ENCODE results near the gene B3GALT4.

B3GALT4 gene

GRCh38 chr6:33276864-33277662 is at the start of gene B3GALT4:
TSS of gene B3GALT4 (plus strand) at chr6:33277123. CDS start at chr6:33277420, 297 bp downstream.
- Histone ChIP-seq H3K36me3 (ENCODE audit: control insufficient read depth, insufficient read depth, low read length) (peaks cover 24% of the 10 kb centered on the region), H3K9me3 (ENCODE audit: control insufficient read depth, insufficient read depth, low read length) (no peaks in the 10 kb centered on the region), H3K4me3 (ENCODE audit: low read length) (peak within 1 kb of the TSS; percentile 41; the same call in 1 of the 2 replicates), H3K27ac (ENCODE audit: low read length) (no peak within 1 kb of the TSS), H3K4me1 (ENCODE audit: control insufficient read depth, insufficient read depth, low read length) (peaks cover 1% of the 10 kb centered on the region; the same call in 1 of the 2 replicates), H3K27me3 (ENCODE audit: control insufficient read depth, insufficient read depth, low read length) (no peaks in the 10 kb centered on the region)
- no peak for DNase-seq (ENCODE audit: low read depth, low spot score)
- WGBS (ENCODE audit: insufficient coverage, insufficient read length), result no CpG with 5 or more reads among the region's 80 CpGs

- H3K9me3 ChIP-seq (ENCODE audit: control insufficient read depth, insufficient read depth, low read length), result no peaks in the 10 kb centered on the region
- H3K4me3 ChIP-seq (ENCODE audit: low read length), result no peak overlapping the region
- no peak overlapping the region for H3K27ac ChIP-seq (ENCODE audit: low read length)
- no peak for DNase-seq (ENCODE audit: low read depth, low spot score)
- peaks cover 3% of the 10 kb centered on the region for H3K4me1 ChIP-seq (ENCODE audit: control insufficient read depth, insufficient read depth, low read length)
- no peaks in the 10 kb centered on the region; the same call in 1 of the 2 replicates for H3K27me3 ChIP-seq (ENCODE audit: control insufficient read depth, insufficient read depth, low read length)
- H3K36me3 ChIP-seq (ENCODE audit: control insufficient read depth, insufficient read depth, low read length), result no peaks in the 10 kb centered on the region
- WGBS (ENCODE audit: insufficient coverage, insufficient read length), result no CpG with 5 or more reads among the region's 6 CpGs
Observed at GRCh38 chr6:33235221-33235634, 41.7 kb upstream of the B3GALT4 start.

- H3K36me3 ChIP-seq (ENCODE audit: control insufficient read depth, insufficient read depth, low read length), result no peaks in the 10 kb centered on the region
- no peak for DNase-seq (ENCODE audit: low read depth, low spot score)
- no peaks in the 10 kb centered on the region; the same call in 1 of the 2 replicates for H3K27me3 ChIP-seq (ENCODE audit: control insufficient read depth, insufficient read depth, low read length)
- H3K27ac ChIP-seq (ENCODE audit: low read length), result no peak overlapping the region
- H3K4me1 ChIP-seq (ENCODE audit: control insufficient read depth, insufficient read depth, low read length), result peaks cover 3% of the 10 kb centered on the region
- H3K4me3 ChIP-seq (ENCODE audit: low read length), result no peak overlapping the region
- no peaks in the 10 kb centered on the region for H3K9me3 ChIP-seq (ENCODE audit: control insufficient read depth, insufficient read depth, low read length)
Observed at GRCh38 chr6:33236328-33236727, 40.6 kb upstream of the B3GALT4 start.

- Histone ChIP-seq H3K36me3 (ENCODE audit: control insufficient read depth, insufficient read depth, low read length) (no peaks in the 10 kb centered on the region), H3K4me1 (ENCODE audit: control insufficient read depth, insufficient read depth, low read length) (peaks cover 3% of the 10 kb centered on the region), H3K27ac (ENCODE audit: low read length) (no peak overlapping the region), H3K4me3 (ENCODE audit: low read length) (no peak overlapping the region), H3K27me3 (ENCODE audit: control insufficient read depth, insufficient read depth, low read length) (no peaks in the 10 kb centered on the region; the same call in 1 of the 2 replicates), H3K9me3 (ENCODE audit: control insufficient read depth, insufficient read depth, low read length) (no peaks in the 10 kb centered on the region)
- no CpG with 5 or more reads among the region's 6 CpGs for WGBS (ENCODE audit: insufficient coverage, insufficient read length)
- no peak for DNase-seq (ENCODE audit: low read depth, low spot score)
Observed at GRCh38 chr6:33236852-33237251, 40.1 kb upstream of the B3GALT4 start.

GRCh38 chr6:33237741-33238140 is 39.2 kb upstream of the B3GALT4 start:
- Histone ChIP-seq H3K4me1 (ENCODE audit: control insufficient read depth, insufficient read depth, low read length) (peaks cover 3% of the 10 kb centered on the region), H3K27ac (ENCODE audit: low read length) (no peak overlapping the region), H3K4me3 (ENCODE audit: low read length) (no peak overlapping the region), H3K27me3 (ENCODE audit: control insufficient read depth, insufficient read depth, low read length) (no peaks in the 10 kb centered on the region; the same call in 1 of the 2 replicates), H3K36me3 (ENCODE audit: control insufficient read depth, insufficient read depth, low read length) (no peaks in the 10 kb centered on the region), H3K9me3 (ENCODE audit: control insufficient read depth, insufficient read depth, low read length) (no peaks in the 10 kb centered on the region)
- no peak for DNase-seq (ENCODE audit: low read depth, low spot score)
- no CpG with 5 or more reads among the region's 2 CpGs for WGBS (ENCODE audit: insufficient coverage, insufficient read length)

- DNase-seq (ENCODE audit: low read depth, low spot score), result no peak
- Histone ChIP-seq H3K4me1 (ENCODE audit: control insufficient read depth, insufficient read depth, low read length) (no peaks in the 10 kb centered on the region), H3K4me3 (ENCODE audit: low read length) (no peak overlapping the region), H3K27me3 (ENCODE audit: control insufficient read depth, insufficient read depth, low read length) (no peaks in the 10 kb centered on the region; the same call in 1 of the 2 replicates), H3K27ac (ENCODE audit: low read length) (no peak overlapping the region), H3K36me3 (ENCODE audit: control insufficient read depth, insufficient read depth, low read length) (no peaks in the 10 kb centered on the region), H3K9me3 (ENCODE audit: control insufficient read depth, insufficient read depth, low read length) (no peaks in the 10 kb centered on the region)
- no CpG with 5 or more reads among the region's 3 CpGs for WGBS (ENCODE audit: insufficient coverage, insufficient read length)
Observed at GRCh38 chr6:33241968-33242367, 35.0 kb upstream of the B3GALT4 start.

- DNase-seq (ENCODE audit: low read depth, low spot score), result no peak
- no peak overlapping the region for H3K27ac ChIP-seq (ENCODE audit: low read length)
- no CpG with 5 or more reads among the region's 1 CpG for WGBS (ENCODE audit: insufficient coverage, insufficient read length)
- no peaks in the 10 kb centered on the region; the same call in 1 of the 2 replicates for H3K27me3 ChIP-seq (ENCODE audit: control insufficient read depth, insufficient read depth, low read length)
- no peaks in the 10 kb centered on the region for H3K9me3 ChIP-seq (ENCODE audit: control insufficient read depth, insufficient read depth, low read length)
- no peaks in the 10 kb centered on the region for H3K36me3 ChIP-seq (ENCODE audit: control insufficient read depth, insufficient read depth, low read length)
- H3K4me1 ChIP-seq (ENCODE audit: control insufficient read depth, insufficient read depth, low read length), result no peaks in the 10 kb centered on the region
- no peak overlapping the region for H3K4me3 ChIP-seq (ENCODE audit: low read length)
Observed at GRCh38 chr6:33243476-33243875, 33.4 kb upstream of the B3GALT4 start.

- H3K27ac ChIP-seq (ENCODE audit: low read length), result no peak overlapping the region
- 0 out of 2 replicates have a peak, but pooled peaks cover 2% of the 10 kb centered on the region for H3K4me1 ChIP-seq (ENCODE audit: control insufficient read depth, insufficient read depth, low read length)
- H3K36me3 ChIP-seq (ENCODE audit: control insufficient read depth, insufficient read depth, low read length), result no peaks in the 10 kb centered on the region
- H3K9me3 ChIP-seq (ENCODE audit: control insufficient read depth, insufficient read depth, low read length), result no peaks in the 10 kb centered on the region
- peak; percentile 86 for DNase-seq (ENCODE audit: low read depth, low spot score)
- WGBS (ENCODE audit: insufficient coverage, insufficient read length), result no CpG with 5 or more reads among the region's 28 CpGs
- H3K4me3 ChIP-seq (ENCODE audit: low read length), result peak overlapping the region; percentile 10; the same call in 1 of the 2 replicates
- H3K27me3 ChIP-seq (ENCODE audit: control insufficient read depth, insufficient read depth, low read length), result no peaks in the 10 kb centered on the region; the same call in 1 of the 2 replicates
Observed at GRCh38 chr6:33247977-33248642, 28.8 kb upstream of the B3GALT4 start.

- Histone ChIP-seq H3K4me3 (ENCODE audit: low read length) (peak overlapping the region; percentile 14; the same call in 1 of the 2 replicates), H3K27ac (ENCODE audit: low read length) (no peak overlapping the region), H3K9me3 (ENCODE audit: control insufficient read depth, insufficient read depth, low read length) (no peaks in the 10 kb centered on the region), H3K27me3 (ENCODE audit: control insufficient read depth, insufficient read depth, low read length) (no peaks in the 10 kb centered on the region; the same call in 1 of the 2 replicates), H3K36me3 (ENCODE audit: control insufficient read depth, insufficient read depth, low read length) (no peaks in the 10 kb centered on the region), H3K4me1 (ENCODE audit: control insufficient read depth, insufficient read depth, low read length) (0 out of 2 replicates have a peak, but pooled peaks cover 2% of the 10 kb centered on the region)
- WGBS (ENCODE audit: insufficient coverage, insufficient read length), result no CpG with 5 or more reads among the region's 18 CpGs
- no peak for DNase-seq (ENCODE audit: low read depth, low spot score)
Observed at GRCh38 chr6:33248643-33248931, 28.3 kb upstream of the B3GALT4 start.

- Histone ChIP-seq H3K36me3 (ENCODE audit: control insufficient read depth, insufficient read depth, low read length) (no peaks in the 10 kb centered on the region), H3K27me3 (ENCODE audit: control insufficient read depth, insufficient read depth, low read length) (no peaks in the 10 kb centered on the region; the same call in 1 of the 2 replicates), H3K9me3 (ENCODE audit: control insufficient read depth, insufficient read depth, low read length) (no peaks in the 10 kb centered on the region), H3K4me1 (ENCODE audit: control insufficient read depth, insufficient read depth, low read length) (0 out of 2 replicates have a peak, but pooled peaks cover 2% of the 10 kb centered on the region), H3K27ac (ENCODE audit: low read length) (no peak overlapping the region), H3K4me3 (ENCODE audit: low read length) (peak overlapping the region; percentile 47; the same call in 1 of the 2 replicates)
- no CpG with 5 or more reads among the region's 58 CpGs for WGBS (ENCODE audit: insufficient coverage, insufficient read length)
- peak; percentile 97 for DNase-seq (ENCODE audit: low read depth, low spot score)
Observed at GRCh38 chr6:33248932-33249731, 27.8 kb upstream of the B3GALT4 start.

Data from iPS DF 6.9 (cell line).